NOMO-1 treated with DMSO at 0.1 percent for 48 hours (cell line): ENCODE measurements around the gene FAM234B.
A peak's percentile ranks its signal among the peaks of the same experiment; 100 is the strongest.

Experiments
- DNase-seq: peaks from one replicate; lab custom pipeline; 2025; ENCODE audit not compliant: unreplicated experiment; lab: John Stamatoyannopoulos, UW

The FAM234B gene, protein sequence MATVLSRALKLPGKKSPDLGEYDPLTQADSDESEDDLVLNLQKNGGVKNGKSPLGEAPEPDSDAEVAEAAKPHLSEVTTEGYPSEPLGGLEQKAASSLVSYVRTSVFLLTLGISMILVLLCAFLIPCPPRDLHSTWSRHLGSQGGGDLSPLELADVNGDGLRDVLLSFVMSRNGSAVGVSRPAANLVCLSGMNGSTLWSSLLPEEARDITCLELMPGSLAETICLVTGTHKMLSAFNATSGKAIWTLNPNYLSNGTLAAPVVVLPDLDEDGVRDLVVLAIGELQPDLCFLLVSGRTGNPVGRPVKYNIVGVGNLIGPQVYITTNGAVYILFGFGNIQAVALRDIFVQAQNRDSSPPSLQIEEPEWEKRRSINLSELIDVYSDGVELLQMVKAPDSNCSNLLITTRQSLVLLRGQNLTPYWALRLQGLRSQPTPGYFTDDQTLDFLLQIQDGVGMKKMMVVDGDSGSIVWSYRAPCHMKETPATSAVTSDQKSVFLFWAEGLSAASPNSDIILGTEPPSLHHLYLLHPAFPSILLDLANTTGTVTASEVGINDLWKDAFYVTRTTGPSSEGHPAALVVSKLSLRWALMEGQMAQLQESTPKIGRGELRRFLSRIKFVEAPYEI

DNA sequence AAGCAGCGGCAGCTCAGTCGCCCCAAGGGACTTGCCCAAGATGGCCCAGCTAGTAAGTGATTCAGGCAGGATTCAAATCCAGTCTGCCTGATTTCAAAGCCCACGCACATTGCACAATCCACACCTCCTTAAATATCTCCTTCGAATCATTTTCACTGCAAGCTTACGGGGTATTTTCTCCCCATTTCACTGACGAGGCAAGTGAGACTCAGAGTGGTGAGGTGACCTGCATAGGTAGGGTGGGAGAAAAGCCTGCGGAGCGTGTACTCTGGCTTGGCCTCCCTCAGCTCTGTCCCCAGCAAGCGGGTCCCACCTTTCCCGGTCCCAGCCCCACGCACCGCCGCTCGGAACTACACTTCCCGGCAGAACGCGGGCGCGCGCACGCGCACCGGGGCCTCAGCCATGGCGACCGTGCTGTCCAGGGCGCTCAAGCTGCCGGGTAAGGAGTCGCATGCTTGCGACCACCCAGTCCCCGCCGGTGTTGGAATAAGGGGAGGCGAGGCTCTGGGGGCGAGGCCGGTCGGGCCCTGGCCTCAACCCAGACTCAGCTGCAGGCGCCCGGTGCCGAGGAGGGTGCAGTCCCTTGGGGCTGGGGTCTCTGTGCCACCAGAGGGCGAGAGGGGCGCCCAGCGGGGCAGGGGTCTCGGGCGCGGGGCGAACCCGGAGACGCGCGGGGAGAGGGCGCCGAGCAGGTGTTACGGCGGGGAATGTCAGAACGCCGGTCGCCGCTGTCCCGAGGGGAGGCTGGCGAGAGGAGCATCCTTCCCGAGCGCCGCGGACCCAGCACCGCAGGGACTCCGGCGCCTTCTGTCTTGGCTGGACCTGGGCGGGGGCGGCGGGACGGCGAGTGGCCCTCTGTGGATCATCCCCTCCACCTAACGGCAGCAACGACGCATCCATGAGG lies at the start of gene FAM234B:
Gene FAM234B (plus strand): TSS at position 380 of the 904 bp plus-strand sequence. CDS start 23 bp downstream, at position 403.
- DNase-seq = peak; percentile 49

DNA sequence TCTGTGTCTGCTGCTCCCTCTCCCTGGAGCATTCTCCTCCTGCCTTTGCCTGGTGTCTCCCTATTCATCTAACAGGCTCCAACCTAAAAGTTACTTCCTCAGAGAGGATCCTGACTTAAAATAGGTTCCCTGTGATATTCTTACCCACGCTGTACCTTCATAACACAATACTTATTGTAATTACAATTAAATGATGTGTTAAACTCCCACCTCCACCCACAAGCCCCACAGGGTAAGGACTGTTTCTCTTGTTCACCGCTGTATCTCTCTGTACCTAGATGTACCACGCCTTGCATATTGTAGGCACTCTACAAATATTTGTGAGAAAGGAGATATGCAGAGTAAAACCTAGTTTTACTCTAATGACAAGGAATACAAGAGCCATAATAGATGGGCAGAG lies 49.1 kb upstream of the FAM234B start:
- DNase-seq = no peak

DNA sequence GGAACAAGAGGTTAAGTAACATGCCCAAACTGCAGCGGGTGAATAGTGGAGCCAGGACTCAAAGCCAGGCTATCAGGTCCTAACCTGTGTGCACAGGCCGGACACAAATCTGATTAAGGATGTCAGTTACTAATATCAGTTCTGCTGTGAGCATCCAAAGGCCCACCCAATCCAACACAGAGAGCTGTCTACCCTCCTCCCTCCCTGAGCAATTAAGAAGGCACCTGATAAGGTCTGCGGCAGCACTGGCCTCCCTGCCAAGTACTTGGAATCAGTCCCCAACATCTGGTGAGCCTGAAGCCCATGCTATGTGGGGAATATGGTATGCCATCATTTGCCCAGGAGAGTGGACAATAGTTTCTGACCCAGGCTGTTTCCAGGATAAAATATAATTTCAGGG lies 48.0 kb upstream of the FAM234B start:
- no peak for DNase-seq

DNA sequence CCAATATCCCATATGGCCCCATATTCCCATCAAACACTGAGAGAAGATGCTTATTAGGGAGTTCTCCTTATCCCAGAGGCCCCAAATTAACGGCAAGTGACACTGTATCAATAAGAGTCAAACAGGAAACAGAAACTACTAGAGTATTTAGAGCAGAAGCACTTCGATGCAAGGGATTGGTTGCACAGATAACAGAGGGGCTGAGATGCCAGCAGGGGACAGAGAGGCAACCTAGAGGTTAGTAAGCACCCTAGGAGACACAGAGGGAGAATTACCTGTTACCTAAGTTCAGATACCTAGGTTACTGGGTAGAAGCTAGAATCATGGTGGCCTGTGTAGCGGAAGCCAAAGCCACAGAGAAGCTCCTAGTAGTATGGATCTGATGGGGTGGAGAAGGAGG lies 47.0 kb upstream of the FAM234B start:
- no peak for DNase-seq

DNA sequence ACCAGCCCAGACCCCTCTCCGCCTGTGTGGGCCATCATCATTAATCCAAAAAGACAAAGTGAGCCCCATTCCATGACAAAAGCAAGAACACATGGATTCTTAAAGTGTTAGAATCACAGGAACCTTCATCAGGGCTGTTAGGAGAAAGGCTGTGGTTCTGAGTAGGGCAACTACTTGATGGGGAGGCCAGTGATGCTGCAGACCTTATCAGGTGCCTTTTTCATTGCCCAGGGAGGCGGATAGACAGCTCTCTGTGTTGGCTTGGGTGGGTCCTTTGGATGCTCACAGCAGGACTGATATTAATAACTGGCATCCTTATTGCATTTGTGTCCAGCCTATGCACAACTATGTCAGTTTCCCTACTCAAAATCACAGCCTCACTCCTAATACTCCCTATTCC lies 46.4 kb upstream of the FAM234B start:
- DNase-seq = no peak

DNA sequence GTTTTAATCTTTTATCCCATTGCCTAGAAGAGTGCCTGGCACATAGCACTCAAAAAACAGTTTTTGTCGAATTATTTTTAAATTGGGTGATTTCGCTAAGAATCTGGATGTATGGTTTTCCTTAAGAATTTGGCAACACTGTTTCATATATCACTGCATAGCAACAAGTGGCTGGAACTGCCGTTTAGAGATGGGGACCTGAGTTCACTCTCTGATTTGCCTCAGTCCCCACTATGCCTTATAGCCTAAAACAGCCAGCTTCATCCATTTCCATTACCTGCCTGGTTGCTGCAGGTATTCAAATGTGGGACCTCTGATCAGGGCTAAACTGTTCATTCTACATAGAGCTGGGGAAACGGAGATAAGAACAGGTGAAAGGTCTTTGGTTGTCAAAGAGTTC lies 45.9 kb upstream of the FAM234B start:
- DNase-seq = no peak

DNA sequence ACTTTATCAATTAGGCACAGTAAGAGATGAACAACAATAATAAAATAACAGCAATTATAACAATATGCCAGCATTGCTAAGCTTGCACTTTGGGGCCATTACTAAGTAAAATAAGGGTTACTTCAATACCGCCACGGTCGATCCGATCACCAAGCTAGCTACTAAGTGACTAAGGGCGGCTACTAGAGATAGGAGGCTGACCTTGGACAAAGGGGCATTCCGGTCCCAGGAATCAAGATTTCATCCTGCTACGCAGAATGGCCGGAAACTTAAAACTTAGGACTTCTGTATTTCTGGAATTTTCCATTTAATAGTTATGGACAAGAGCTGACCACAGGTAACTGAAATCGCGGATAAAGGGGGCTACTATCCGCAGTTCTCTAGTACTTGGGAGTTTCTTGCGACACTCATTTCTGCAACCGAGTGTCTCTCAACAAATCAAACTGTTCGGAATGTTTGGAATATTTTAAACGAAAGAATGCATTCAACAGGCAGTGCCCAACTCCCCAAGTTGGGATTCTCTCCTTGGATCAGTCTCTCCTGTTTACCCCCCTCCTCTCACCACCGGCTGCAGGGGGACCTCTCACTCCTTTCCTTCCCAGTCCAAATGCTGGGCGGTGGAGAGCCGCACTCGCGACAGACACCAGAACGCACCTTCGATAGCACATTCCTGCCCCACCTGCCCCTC lies 44.8 kb upstream of the FAM234B start:
- no peak for DNase-seq

DNA sequence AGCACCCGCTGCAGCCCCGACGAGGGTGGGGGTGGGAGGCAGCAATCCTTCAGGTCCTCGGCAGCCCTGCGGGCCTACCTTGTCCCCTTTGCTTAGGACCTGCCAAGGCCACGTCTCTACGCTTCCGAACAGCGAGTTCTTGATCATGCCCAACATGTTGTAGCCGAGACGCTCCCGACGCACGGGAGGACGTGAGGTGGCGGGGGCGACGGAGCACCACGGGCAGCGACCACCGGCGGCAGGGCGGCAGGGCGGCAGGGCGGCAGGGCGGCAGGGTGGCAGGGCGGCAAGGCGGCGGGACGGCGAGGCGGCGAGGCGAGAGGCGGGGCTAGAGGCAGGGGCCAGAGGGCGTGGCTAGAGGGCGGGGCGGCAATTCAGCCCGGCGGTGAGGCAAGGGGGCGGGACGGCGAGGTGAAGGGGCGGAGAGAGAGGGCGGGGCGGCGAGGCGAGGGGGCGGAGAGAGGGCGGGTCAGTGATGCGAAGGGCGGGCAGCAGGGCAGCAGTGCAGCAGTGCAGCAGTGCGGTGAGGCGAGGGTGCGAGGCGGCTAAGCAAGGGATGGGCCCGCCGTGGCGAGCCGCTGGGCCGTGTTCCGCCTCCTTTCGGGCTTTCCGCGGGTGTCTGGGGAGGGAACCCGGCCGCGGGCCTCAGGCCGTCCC lies 44.1 kb upstream of the FAM234B start, which contains the start of gene HEBP1:
Gene HEBP1 (minus strand): TSS at position 307 of the 657 bp plus-strand sequence. CDS start 151 bp downstream, at position 156.
- peak; percentile 79 for DNase-seq

DNA sequence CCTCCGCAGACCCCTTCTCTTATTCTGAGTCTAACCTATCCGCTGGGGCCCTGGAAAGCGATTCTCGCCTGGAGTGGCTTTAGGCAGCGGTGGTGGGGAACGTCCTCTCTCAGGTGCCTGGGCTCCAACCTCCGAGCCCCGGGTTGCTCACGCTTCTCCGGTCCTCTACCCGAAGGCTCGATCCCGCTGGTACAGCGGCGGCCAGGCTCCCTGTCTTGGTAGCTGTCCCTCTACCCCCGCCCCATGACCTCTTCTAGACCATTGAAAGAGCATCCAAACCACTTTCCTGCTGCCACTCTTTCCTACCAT lies 43.6 kb upstream of the FAM234B start:
- no peak for DNase-seq

DNA sequence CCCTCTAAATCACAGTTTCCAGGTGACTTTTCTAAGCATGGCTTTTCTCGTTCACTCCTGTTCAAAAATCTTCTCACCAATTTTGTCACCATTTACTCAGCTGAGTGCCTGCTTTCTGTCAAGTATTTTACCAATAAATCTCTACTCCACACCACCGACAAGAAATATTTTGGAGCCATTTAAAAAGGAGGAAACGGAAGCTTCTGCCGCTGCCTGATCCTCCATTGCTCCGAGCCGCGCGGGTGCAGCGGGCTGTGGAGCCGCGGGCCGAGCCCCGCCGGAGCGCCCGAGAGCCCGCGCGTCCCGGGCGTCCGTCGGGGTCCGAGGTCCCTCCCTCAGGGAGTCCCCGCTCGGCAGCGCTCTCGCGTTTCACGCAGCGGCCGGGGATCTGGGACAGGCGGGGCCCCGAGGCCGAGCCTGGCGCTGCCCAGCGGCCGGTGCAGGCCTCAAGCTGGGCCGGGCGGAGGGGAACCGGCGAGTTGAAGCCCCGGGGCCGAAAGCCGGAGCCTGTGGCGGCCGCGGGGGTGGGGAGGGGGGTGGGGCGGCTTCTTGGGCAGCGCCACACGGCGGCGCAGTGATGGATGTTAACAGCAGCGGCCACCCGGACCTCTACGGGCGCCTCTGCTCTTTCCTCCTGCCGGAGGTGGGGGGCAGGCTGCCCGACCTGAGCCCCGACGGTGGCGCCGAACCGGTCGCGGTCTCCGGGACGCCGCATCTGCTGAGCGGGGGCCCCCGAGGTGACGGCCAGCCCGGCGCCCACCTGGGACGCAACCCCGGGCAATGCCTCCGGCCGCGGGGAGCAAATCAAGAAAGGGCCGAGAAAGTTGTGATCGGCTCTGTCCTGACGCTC lies 43.0 kb upstream of the FAM234B start:
- DNase-seq = peak; percentile 47

DNA sequence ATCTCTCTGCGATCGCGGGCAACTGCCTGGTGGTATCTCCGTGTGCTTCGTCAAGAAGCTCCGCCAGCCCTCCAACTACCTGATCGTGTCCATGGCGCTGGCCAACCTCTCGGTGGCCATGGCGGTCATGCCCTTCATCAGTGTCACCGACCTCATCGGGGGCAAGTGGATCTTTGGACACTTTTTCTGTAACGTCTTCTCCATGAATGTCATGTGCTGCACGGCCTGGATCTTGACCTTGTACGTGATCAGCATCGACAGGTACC lies 42.5 kb upstream of the FAM234B start:
- no peak for DNase-seq

DNA sequence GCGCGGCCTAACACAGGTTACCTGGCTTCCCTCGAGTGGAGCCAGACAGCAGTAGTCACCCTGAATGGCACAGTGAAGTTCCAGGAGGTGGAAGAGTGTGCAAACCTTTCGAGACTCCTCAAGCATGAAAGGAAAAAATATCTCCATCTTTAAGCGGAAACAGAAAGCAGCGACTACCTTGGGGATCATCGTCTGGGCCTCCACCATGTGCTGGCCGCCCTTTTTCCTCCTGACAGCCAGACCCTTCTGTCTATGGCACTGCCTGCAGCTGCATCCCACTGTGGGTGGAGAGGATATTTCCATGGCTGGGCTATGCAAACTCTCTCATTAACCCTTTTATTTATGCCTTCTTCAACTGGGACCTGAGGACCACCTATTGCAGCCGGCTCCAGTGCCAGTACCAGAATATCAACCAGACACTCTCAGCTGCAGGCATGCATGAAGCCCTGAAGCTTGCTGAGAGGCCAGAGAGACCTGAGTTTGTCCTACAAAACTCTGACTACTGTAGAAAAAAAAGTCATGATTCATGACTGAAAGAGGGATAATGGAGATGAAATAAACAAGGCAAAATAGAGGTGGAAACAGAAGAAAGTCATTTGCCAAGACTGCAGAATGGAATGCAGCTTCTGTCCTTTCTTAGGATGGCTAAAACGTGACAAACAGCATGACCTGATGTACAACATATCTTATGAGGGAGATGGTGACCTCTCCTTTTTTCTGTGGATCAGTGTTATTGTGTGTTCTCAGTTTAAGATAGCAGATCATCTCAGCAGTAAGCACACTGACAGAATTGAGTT lies 41.7 kb upstream of the FAM234B start:
- no peak for DNase-seq

DNA sequence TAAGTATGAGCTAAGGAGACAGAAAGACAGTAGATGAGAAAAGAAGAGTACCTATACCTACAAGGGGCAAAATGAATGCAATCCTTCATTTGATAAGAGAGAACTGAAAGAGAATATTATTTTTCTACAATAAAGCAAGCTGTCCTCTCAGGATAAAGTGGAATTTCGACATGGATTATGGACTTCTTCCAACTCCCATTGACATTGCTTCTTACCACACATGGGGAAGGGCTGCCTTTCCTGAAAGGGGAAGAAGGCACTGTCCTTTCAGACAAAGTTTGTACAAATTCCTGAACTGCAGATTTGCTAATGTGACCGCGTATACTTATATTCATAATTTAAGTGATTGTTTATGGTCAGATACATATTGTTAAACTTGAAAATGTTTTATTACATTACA lies 39.8 kb upstream of the FAM234B start:
- DNase-seq = no peak

DNA sequence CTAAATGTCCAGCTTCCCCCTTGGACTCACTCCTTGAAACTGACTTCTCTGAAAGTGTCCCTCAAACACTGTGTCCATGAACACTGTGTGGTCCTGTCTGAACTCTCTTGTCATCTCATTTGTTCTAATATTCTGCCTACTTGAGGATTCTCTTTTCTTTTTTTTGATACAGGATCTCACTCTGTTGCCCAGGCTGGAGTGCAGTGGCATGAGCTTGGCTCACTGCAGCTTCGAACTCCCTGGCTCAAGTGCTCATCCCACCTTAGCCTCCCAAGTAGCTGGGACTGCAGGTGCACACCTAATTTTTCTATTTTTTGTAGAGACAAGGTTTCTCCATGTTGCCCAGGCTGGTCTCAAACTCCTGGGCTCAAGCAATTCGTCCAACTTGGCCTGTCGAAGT lies 39.2 kb upstream of the FAM234B start:
- no peak for DNase-seq

DNA sequence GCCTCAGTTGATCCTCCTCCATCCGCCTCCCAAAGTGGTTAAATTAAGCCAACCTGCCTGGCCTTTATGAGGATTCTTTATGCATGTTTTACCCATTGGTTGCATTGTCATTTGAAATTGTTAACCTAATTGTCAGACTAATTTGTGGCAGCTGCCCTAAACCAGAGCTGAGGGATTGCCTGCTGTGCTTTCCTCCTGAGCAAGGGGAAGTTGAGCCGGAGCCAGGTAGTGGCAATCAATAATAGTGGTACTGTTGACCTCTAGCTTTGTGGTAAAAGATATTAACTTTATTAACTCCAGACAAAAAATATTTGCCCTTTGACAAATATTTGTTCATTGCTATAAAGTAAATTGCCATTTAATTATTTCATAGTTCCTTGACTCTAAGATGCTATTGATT lies 38.5 kb upstream of the FAM234B start:
- no peak for DNase-seq

DNA sequence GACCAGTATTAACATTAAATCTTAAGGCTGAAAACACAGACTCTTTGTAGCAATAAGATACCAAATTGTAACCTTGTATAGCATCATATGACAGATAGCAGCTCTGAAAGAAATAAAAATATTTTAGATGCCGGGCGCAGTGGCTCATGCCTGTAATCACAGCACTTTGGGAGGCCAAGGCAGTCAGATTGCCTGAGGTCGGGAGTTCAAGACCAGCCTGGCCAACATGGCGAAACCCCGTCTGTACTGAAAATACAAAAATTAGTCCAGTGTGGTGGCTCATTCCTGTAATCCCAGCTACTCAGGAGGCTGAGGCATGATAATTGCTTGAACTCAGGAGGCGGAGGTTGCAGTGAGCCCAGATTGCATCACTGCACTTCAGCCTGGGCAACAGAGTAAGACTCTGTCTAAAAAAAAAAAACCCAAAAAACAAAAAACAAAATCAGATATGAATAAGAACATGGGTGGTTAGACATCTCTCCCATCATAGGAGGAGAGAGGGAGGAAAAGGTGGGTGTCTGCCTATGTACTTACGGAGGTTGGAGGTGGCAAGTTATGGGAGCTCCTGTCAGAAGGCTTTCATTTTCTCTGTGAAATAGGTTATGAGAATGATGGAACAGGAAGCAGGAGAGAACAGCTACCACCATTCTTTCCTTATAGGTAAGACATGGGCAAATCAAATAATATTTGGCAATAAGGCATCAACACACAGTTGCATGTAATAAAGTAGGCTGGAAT lies 36.5 kb upstream of the FAM234B start:
- no peak for DNase-seq

DNA sequence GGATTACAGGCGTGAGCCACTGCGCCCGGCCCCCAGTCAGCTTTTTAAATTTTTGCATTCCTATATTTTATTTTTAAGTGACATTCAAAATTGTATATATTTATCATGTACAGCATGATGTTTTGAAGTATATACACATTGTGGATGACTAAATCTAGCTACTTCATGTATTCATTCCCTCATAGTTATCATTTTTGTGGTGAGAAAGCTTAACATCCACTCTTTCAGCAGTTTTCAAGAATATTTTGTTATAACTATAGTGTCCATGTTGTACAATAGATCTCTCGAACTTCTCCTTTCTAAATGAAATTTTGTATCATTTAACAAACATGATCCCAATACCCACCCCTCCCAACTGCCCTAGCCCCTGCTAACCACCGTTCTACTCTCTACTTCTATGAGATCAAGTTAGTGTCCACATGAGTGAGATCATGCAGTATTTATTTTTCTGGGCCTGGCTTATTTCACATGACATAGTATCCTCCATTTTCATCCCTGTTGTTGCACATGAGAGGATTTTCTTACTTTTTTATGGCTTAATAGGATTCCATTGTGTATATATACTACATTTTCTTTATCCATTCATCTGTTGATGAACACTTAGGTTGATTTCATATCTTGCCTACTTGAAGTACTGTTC lies 35.3 kb upstream of the FAM234B start:
- DNase-seq = no peak

DNA sequence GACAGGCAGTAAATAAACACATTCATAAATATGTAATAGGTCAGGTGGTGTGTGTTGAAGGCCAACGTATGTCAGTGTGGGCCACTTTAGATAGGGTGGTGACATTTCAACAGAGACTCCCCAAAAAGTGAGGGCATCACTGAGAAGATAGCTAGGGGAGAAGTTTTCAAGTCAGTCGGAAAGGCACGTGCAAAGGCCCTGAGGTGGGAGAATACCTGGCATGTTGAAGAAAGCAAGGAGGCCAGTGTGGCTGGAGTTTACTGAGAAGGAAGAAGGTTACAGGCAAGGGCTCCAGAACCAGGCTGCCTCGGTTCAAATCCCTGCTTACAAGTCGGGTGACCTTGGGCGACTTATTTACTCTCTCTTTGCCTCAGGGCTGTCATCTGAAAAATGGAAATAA lies 33.1 kb upstream of the FAM234B start:
- DNase-seq = no peak
